GM21447 (cell line): Measurements from ENCODE around the gene FKBP4.

ENCODE experiments used
- ATAC-seq: cut with Tn5 transposase; IDR thresholded peaks from one replicate; pipeline ENCODE4 v1.9.1; 2021; ENCODE audit not compliant: unreplicated experiment

Gene FKBP4

DNA sequence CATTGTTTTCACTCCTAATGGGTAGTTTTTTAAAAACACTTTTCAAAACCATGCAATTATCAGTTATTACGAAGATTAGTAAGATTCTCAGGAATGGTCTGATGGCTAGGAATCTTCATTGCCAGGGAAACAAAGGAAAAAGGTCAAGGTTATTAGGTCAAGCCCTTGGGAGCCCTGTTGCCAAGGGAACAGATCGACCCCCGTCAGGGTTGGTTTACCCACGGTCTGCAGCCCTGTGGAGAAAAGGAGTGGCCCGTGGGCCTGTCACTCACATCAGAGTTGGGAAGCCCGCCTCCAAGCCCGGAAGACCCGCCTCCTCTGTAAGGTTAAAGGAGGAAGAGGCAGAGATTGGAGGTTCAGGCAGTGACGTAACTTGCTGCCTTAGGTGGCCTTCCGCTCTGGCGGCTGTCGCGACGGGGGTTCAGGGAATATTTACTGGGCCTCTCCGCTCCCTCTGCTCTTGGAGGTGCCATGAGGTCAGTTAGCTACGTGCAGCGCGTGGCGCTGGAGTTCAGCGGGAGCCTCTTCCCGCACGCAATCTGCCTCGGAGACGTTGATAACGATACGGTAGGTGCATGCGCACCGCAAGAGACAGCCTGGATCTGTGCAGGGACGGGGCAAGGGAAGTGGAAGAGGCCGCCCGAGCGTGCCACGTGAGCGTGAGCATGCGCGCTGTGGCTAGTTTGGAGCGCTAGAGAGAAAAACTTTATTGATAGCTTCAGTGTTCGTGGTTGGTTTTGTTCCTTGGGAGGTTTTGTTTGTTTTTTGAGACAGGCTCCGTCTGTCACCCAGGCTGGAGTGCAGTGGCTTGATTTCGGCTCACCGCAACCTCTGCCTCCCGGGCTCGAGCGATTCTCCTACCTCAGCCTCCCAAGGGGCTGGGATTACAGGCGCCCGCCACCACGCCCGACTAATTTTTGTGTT is 17.8 kb downstream of the FKBP4 start, which contains the start of gene ITFG2:
Gene ITFG2, plus strand, starts transcription at position 379 of the 924 bp plus-strand sequence. Its CDS starts 93 bp downstream, at position 472.
- peak; percentile 95 for ATAC-seq

GRCh38 chr12:2813214-2814185 is 18.7 kb downstream of the FKBP4 start:
- peak; percentile 41 for ATAC-seq

DNA sequence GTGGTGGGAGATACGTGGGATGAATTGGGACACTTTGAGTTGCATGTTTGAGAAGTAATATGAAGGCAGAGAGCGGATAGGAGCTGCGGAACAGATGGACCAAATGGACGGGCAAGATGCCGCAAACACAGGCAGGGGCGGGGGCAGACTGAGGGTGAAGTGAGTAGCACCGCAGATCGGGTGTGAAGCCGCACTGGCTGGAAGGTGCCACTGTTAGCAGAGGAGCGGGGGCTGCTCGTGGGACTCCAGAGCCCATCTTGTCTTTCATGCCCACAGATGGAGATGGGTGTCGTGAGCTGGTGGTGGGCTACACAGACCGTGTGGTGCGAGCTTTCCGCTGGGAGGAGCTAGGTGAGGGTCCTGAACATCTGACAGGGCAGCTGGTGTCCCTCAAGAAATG is 25.0 kb downstream of the FKBP4 start:
- ATAC-seq, result no peak

GRCh38 chr12:2820432-2820831 is 25.7 kb downstream of the FKBP4 start:
- ATAC-seq, result no peak

DNA sequence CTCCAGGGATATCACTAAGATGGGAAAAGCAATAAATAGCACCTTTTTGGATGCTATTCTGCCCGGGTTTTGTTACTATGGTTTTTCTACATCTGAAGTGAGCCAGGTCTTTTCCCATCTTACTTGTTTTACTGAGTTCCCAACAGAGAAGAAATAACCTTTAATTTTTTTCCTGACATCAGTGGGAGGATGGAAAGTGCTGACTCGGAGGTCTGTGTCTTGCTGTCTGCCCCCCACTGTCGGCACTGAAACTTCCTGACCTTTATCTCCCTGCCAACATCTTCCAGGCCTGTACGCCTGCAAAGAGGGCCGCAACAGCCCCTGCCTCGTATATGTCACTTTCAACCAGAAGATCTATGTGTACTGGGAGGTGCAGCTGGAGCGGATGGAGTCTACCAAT is 28.7 kb downstream of the FKBP4 start:
- ATAC-seq, result no peak

DNA sequence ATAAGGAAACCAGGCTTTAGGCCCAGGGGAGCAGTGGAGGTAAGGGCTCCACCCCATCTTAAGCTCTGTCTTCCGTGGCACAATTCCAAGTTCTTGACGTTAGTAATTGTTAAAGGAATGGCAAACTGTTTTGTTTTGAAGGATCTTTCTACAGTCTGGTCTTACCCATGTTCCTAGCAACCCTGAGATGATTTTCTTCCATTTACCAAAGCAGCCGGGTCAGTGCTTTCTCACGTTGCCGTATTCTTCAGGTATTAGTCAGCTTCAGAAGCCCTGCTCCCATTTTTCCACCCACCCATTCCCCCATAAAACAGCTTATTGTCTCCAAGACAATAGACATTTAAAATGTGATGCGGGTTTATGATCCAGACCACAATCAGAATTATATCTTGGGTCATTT is 29.8 kb downstream of the FKBP4 start:
- no peak for ATAC-seq

DNA sequence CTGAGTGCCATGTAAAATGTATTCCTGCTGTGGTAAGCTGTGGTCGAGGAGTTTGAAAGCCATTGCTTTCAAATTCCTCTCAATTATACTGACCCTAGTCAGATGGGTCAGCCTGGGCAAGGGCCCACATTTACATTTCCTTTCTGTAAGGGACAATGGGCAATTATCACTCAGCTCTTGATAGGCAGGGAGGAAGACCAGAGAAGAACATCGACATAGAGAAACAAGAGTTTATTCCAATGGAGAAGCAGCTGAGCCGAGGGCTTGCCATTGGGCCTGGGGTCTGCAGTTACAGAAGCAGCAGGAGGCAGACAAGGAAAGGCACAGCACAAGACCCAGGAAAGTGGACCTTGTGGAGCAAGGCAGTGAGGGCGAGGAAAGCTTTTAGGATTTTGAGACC is 30.4 kb downstream of the FKBP4 start:
- ATAC-seq, result no peak

DNA sequence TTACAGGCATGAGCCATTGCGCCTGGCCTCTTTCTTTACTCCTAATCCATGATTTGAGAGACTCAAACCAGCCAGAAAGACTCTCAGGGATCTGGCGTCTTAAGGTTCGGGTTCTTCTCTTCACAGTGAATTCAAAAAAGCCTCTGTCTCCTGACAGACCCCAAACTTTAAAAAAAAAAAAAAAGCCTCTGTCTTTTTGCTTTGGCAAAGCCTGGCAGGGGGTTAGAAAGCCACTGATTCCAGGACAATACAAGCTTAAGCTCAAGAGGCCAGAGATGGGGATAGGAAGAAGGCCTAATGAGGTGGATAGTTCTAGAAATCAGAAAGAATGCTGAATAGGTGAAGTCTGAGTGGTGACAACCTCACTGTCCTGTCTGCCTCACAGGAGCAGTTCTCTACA is 31.3 kb downstream of the FKBP4 start:
- no peak for ATAC-seq

DNA sequence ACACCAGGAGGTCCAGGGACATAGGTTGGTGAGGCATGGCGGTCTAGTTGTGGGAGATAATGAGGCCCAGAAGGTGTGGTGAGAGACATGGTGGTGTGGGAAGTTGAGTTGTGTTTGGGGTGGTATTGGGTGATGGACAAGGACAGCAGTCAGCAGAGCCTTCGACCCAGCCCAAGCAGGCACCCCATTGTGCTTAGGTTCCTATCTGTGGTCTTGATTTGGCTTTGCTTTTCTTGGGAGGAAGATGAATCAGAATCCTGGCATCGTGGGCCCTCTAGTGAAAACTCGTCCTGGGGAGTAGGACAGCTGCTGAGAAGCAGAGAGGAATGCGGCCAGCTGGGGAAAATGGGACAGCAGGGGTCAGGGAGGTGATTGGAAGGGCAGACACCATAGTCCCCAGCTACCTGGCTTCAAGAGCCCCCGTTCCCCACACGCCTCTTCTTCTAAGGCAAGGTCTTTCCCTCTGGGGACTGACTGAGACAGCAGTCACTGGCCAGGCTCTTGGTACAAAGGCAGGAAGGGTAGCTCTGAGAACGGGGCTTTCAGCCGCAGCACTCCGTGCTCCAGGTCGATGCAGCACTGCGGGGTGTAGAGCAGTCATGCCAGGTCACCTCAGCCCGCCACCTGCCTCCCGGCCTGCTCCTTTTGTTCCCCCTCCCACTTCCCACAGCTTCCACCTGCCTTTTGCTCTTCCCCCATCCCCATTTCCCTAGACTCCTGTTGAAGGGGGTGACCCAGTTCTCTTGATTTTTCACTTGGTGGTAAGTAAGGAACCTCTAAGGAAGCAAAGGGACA is 32.1 kb downstream of the FKBP4 start:
- no peak for ATAC-seq

- ATAC-seq, result no peak
Observed at GRCh38 chr12:2829275-2829674, 34.5 kb downstream of the FKBP4 start.

DNA sequence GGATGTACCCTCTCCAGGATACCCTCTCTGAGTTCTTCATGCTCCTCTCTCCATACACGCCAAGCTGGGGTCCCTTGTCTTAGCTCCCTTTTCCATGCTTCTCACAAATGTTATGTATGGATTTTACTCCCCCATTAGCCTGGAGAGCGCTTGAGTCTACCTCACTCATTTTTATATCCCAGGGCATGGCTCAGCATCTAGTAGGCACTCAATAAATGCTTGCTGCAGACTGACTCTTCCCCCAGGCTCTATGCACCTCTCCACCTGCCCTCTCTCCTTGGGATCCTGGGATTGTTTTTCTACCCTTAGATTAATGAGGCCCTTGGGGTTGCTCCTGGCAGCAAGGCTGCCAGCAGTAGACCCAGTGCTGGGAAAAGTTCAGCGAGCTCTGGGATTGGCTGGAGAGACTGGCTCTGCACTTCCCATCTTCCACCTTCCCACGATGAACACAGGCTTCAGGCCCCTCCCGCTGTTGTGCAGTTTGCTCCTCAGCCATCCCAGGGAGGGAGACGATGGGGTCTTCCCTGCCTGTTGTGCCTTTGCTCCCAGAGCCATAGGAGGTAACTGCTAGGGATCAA is 37.9 kb downstream of the FKBP4 start:
- no peak for ATAC-seq

DNA sequence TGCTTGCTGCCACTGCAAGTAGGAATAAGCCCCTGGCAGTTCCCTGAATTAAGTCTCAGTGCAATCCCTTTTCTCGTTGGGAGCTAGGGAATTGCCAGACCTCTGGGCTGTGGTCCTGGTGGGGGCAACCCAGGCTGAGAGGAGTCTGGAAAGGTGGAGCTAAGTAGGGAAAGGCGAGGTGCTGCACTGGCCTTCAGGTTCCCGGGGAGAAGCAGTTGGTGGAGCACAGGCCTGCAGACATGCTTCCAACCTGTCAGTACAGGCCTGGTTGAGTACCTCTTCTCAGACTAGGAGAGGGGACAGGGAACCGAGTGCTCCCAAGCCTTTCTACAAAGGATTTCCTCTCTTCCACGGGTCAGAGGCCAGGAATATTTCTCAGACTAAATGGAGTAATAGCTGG is 38.6 kb downstream of the FKBP4 start:
- ATAC-seq, result no peak

GRCh38 chr12:2833810-2834209 is 39.0 kb downstream of the FKBP4 start:
- no peak for ATAC-seq

GRCh38 chr12:2834581-2835491 is 40.1 kb downstream of the FKBP4 start, which contains the start of gene NRIP2:
NRIP2 (minus strand) TSS chr12:2835035; CDS start chr12:2834983, 52 bp downstream.
- no peak for ATAC-seq

GRCh38 chr12:2835691-2836403 is 41.1 kb downstream of the FKBP4 start:
- ATAC-seq, result no peak

DNA sequence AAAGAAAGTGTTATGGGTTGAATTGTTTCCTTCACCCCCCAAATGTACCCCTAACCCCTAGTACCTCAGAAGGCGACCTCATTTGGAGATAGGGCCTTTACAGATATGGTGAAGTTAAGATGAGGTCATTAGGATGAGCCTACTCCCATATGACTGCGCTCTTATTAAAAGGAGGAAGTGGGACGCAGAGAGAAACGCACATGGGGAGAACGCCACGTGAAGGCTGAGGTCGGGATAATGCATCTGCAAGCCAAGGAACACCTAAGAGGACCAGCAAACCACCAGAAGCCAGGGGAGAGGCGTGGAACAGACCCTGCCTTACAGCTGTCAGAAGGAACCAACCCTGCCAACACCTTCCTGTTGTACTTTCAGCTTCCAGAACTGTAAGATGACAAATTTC is 41.8 kb downstream of the FKBP4 start:
- ATAC-seq, result no peak

- no peak for ATAC-seq
Observed at GRCh38 chr12:2841056-2841650, 46.4 kb downstream of the FKBP4 start.

DNA sequence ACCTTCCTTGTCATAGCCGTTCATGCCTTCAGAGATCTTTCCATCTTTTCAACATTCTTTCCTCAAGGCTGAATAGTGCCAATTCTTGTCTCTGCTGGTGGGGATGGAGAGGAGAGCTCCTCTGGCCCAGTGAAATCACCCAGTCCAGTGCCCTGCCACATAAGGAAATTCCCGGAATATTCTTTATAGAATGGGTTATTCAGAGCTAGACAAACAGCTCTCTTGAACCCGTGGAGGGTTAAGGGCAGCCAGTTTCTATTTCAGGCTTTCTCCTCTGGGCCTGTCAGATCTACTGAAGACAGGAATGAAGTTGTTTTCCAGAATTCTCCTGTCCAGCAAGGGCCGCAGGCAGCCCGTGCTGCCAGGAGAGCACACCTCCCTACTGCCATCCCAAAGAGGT is 48.2 kb downstream of the FKBP4 start:
- ATAC-seq, result no peak
